ENCODE measurements around the gene CCNC.

CCNC gene

DNA sequence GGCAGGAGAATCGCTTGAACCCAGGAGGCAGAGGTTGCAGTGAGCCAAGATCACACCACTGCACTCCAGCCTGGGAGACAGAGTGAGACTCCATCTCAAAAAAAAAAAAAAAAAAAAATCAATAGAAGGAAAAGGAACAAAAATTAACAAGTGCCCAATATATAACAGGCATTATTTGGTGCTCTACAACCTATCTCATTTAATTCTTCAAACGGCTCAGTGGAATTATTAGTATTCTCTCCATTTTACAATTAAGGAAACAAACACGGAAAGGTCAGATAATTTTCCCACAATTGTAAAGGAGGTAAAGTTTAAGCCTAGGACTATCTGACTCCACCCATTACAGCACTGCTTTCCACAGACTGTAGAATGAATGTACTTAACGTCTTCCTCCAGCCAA is 19.8 kb downstream of the CCNC start:
- DNase-seq (ENCODE audit: low read depth in 2 of 2): no peak

DNA sequence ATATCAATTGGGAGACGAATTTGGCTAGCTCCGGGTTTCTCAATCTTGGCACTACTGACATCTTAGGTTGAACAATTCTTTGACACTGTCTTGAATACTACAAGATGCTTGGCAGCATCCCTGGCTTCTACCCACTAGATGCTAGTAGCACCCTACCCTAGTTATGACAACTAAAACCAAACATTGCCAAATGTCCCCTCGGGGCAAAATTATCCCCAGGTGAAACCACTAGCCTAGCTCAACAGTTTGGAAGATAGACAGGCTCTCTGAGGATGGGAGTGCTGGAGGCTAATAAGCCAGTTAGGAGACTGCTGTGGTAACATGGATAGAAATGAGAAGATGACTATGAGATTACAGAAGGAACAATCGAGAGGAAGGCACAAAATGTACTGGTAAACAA is 20.9 kb downstream of the CCNC start:
- no peak for DNase-seq (ENCODE audit: low read depth in 2 of 2)

GRCh38 chr6:99545442-99545841 is 23.0 kb downstream of the CCNC start:
- DNase-seq (ENCODE audit: low read depth in 2 of 2): no peak

DNA sequence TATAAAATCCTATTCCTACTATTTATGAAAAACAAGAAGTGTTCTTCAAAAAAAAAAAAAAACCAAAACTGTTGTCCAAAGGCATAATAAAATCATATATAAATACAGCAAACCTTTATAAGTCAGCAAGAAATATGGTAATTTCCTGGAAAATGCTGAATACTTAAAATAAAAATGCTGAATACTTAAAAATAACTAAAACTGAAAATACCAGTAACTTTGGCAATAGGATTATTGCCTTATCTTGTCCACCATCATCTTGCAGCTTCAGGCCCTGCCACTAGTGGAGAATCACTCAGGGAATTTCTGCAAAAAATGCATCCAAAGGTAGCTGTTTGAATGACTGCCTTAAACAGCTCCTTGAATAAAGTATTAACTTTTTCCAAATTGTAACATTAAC is 24.5 kb downstream of the CCNC start:
- DNase-seq (ENCODE audit: low read depth in 2 of 2): no peak

DNA sequence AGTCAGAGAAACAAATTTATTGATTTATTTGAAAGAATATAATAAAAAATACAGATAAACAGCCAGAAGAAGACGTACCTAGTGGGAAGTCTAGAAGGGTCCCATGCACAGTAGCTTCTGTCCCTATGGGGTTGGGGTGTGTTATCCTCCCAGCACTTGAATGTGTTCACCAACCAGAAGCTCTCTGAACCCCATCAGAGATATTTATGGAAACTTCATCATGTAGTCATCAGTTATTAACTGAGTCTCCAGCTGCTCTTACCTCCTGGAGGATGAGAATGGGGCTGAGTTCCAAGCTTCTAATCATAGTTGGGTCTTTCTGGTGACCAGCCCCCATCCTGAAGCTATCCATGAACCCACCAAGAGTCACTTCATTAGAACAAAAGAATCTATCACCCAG is 37.8 kb downstream of the CCNC start:
- DNase-seq (ENCODE audit: low read depth in 2 of 2): no peak

- DNase-seq (ENCODE audit: low read depth in 2 of 2): no peak
Measured at GRCh38 chr6:99522531-99522930, 45.9 kb downstream of the CCNC start.

- no peak for DNase-seq (ENCODE audit: low read depth in 2 of 2)
Measured at GRCh38 chr6:99521633-99522151, 46.8 kb downstream of the CCNC start.

- peak; percentile 49 to 55 for DNase-seq (ENCODE audit: low read depth in 2 of 2)
Measured at GRCh38 chr6:99520855-99521632, 47.4 kb downstream of the CCNC start.

GRCh38 chr6:99519446-99519845 is 49.0 kb downstream of the CCNC start:
- no peak for DNase-seq (ENCODE audit: low read depth in 2 of 2)

DNA sequence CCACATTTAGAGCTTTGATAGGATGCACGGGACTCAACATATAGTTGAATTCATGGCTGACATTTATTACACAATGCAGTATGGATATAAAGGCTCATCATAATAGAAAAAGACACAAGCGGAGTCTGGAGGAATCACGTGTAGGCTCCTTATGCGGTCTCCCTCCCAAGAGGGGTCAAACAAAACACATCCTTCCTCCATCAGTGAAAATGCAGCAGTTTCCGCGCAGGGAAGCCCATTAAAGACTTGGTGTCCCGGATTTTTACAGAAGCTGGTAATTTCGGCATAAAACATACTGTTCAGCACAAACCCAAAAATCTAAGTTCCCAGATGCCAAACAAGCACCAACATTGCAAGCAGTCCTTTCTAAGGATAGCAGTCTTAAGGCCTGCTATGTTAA is 54.4 kb downstream of the CCNC start:
- no peak for DNase-seq (ENCODE audit: low read depth in 2 of 2)

DNA sequence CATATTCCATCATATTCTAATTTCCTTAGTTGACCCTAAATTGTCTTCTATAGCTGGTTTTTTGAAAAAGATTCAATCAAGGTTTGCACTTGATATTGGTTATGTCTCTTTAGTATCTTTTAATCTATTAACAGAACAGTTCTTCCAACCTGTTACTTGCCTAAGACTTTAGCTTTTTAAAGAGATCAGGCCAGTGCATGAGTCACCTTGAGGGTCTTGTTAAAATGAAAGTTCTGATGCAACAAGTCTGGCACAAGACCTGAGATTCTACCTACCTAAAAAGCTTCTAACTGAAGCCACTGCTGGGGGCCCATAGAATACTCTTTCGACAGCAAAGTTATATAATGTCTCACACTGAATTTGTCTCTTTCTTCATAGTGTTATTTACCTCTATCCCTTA is 56.4 kb downstream of the CCNC start:
- DNase-seq (ENCODE audit: low read depth in 2 of 2): no peak

DNA sequence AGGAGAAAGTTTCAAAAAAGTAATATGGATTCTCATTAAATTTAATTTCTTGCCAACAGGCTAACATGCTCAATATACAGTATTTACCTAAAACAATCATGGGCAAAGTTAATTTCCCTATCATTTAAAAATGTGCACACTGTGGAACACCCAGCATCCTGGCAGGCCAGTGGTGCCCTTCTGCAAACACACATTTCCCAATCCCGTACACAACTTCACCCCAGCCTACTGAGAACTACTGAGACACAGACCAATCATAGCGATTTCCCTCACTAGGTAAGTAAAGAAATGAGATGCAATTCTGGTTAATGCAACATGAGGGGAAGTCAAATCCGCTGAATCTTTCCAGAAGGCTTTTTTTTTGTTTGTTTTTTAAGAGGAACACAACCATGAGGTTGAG is 60.8 kb downstream of the CCNC start:
- no peak for DNase-seq (ENCODE audit: low read depth in 2 of 2)

DNA sequence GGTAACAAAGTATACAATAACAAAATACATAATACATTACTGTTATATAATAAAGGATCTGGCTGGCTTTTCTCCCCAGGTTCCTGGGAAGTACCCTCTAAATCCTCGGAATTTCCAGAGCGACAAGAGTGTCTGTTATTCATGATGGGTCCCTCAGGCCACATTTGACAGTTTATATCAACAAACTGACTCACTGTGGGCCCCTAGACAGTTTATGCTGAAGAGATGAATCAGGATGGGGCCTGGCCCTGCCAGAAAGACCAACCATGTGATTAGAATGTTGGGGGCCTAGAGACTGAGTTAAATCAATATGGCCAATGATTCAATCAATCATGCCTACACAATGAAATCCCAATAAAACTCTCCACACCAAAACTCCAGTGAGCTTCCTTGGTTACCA is 66.7 kb downstream of the CCNC start:
- no peak for DNase-seq (ENCODE audit: low read depth in 2 of 2)

GRCh38 chr6:99498421-99498820 is 70.0 kb downstream of the CCNC start:
- DNase-seq (ENCODE audit: low read depth in 2 of 2): no peak

- no peak for DNase-seq (ENCODE audit: low read depth in 2 of 2)
Measured at GRCh38 chr6:99495466-99495865, 73.0 kb downstream of the CCNC start.

All from fibroblast of skin of left quadriceps (primary cell).